A549 (cell line): ENCODE measurements around the gene VPS4A.

ENCODE experiments used
- CHD2 ChIP-seq: fragments of 150-350 bp; IDR thresholded peaks from 2 replicates; pipeline ENCODE4 v1.6.1; 2014; ENCODE audit warnings: low read length; ENCODE audit not compliant: partially characterized antibody
- HOXA7 ChIP-seq: fragments of 250-450 bp; sonication (Bioruptor Pico); IDR thresholded peaks from 2 replicates; pipeline ENCODE4 v1.5.0; 2020; ENCODE audit warnings: mild to moderate bottlenecking, moderate library complexity
- NPAS2 ChIP-seq: fragments of 250-450 bp; sonication (Bioruptor Pico); IDR thresholded peaks from 2 replicates; pipeline ENCODE4 v1.8.0; 2022; ENCODE audit warnings: mild to moderate bottlenecking, moderate library complexity, borderline replicate concordance
- POLR2A ChIP-seq: IDR thresholded peaks from 2 replicates; pipeline ENCODE4 v1.6.1; 2012; ENCODE audit warnings: mild to moderate bottlenecking, low read length
- RCOR1 ChIP-seq: fragments of 150-350 bp; IDR thresholded peaks from 2 replicates; pipeline ENCODE4 v1.6.1; 2014; ENCODE audit warnings: antibody characterized with exemption, low read length, low read depth
- SMC3 ChIP-seq: fragments of >200 bp; sonication (Bioruptor Twin); formaldehyde crosslinking; IDR thresholded peaks from 3 replicates; pipeline ENCODE4 v1.6.1; 2018; ENCODE audit warnings: inconsistent platforms
- TF ChIP-seq, protein P1 (sequence below): fragments of >200 bp; sonication (Bioruptor Twin); formaldehyde crosslinking; IDR thresholded peaks from 3 replicates; pipeline ENCODE4 v1.5.1; 2016
- TF ChIP-seq, protein P2 (sequence below): fragments of 450-650 bp; IDR thresholded peaks from 2 replicates; pipeline ENCODE4 v1.6.1; 2014; ENCODE audit warnings: antibody characterized with exemption
- TF ChIP-seq, protein P3 (sequence below): IDR thresholded peaks from 2 replicates; pipeline ENCODE4 v1.6.1; 2012; ENCODE audit warnings: low read depth, borderline replicate concordance

DNA sequence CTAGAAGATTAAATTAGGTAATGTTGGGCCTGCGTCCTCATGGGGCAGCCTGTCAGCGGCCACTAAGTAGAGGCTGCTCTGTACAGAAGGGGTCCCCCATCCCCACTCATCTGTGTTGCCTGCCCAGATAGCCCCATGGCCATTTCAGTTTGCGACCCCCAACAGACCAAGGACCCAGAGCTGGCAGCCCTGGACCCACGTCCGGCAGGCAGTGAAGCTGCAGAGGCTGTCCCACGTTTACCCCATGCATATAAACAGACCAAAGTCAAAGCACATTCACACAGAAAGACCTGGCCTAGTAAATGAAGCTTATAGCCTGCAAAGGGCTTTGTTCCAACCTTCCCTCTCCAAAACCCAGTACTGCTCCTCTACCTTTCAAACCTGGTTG is 14.6 kb downstream of the VPS4A start:
- TF ChIP-seq, protein P1, sequence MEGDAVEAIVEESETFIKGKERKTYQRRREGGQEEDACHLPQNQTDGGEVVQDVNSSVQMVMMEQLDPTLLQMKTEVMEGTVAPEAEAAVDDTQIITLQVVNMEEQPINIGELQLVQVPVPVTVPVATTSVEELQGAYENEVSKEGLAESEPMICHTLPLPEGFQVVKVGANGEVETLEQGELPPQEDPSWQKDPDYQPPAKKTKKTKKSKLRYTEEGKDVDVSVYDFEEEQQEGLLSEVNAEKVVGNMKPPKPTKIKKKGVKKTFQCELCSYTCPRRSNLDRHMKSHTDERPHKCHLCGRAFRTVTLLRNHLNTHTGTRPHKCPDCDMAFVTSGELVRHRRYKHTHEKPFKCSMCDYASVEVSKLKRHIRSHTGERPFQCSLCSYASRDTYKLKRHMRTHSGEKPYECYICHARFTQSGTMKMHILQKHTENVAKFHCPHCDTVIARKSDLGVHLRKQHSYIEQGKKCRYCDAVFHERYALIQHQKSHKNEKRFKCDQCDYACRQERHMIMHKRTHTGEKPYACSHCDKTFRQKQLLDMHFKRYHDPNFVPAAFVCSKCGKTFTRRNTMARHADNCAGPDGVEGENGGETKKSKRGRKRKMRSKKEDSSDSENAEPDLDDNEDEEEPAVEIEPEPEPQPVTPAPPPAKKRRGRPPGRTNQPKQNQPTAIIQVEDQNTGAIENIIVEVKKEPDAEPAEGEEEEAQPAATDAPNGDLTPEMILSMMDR, result no peak
- TF ChIP-seq, protein P2, sequence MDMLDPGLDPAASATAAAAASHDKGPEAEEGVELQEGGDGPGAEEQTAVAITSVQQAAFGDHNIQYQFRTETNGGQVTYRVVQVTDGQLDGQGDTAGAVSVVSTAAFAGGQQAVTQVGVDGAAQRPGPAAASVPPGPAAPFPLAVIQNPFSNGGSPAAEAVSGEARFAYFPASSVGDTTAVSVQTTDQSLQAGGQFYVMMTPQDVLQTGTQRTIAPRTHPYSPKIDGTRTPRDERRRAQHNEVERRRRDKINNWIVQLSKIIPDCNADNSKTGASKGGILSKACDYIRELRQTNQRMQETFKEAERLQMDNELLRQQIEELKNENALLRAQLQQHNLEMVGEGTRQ, result no peak
- TF ChIP-seq POLR2A (no peak), RCOR1 (no peak), SMC3 (no peak), CHD2 (no peak), HOXA7 (CRISPR knock-in tag) (no peak), NPAS2 (no peak)
- TF ChIP-seq, protein P3, sequence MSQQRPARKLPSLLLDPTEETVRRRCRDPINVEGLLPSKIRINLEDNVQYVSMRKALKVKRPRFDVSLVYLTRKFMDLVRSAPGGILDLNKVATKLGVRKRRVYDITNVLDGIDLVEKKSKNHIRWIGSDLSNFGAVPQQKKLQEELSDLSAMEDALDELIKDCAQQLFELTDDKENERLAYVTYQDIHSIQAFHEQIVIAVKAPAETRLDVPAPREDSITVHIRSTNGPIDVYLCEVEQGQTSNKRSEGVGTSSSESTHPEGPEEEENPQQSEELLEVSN, result no peak
